MM.1S (cell line): ENCODE data around the gene CRKL.
"Not testable (repeated sequence)": the region's sequence is repeated elsewhere in the genome, so short reads cannot be mapped to it uniquely, and the experiment has no call there.

Experiments
- EZH2 ChIP-seq: fragments of 300-600 bp; sonication (generic); optimal IDR thresholded peaks from 2 replicates; pipeline ENCODE3; 2017; ENCODE audit warnings: low read depth, mild to moderate bottlenecking, antibody characterized with exemption, low read length, mixed read lengths
- TF ChIP-seq, protein P1 (sequence below): fragments of 300-600 bp; sonication (generic); IDR thresholded peaks from 2 replicates; pipeline ENCODE4 v1.5.1; 2016; ENCODE audit warnings: antibody characterized with exemption, low read length, mixed read lengths

GRCh38 chr22:20939457-20940185 lies 22.4 kb downstream of the CRKL start:
- TF ChIP-seq EZH2: not testable (repeated sequence)
- TF ChIP-seq, protein P1, sequence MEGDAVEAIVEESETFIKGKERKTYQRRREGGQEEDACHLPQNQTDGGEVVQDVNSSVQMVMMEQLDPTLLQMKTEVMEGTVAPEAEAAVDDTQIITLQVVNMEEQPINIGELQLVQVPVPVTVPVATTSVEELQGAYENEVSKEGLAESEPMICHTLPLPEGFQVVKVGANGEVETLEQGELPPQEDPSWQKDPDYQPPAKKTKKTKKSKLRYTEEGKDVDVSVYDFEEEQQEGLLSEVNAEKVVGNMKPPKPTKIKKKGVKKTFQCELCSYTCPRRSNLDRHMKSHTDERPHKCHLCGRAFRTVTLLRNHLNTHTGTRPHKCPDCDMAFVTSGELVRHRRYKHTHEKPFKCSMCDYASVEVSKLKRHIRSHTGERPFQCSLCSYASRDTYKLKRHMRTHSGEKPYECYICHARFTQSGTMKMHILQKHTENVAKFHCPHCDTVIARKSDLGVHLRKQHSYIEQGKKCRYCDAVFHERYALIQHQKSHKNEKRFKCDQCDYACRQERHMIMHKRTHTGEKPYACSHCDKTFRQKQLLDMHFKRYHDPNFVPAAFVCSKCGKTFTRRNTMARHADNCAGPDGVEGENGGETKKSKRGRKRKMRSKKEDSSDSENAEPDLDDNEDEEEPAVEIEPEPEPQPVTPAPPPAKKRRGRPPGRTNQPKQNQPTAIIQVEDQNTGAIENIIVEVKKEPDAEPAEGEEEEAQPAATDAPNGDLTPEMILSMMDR: not testable (repeated sequence)
